ENCODE results near the gene LGMN. TPM values are rescaled to one million over a fixed set of nuclear protein-coding genes. Genes with fewer than 3 reads are reported as not detected.

LGMN gene
- total RNA-seq, 2 experiments from 2014 or later, result 22.1 to 27.7 TPM

DNA sequence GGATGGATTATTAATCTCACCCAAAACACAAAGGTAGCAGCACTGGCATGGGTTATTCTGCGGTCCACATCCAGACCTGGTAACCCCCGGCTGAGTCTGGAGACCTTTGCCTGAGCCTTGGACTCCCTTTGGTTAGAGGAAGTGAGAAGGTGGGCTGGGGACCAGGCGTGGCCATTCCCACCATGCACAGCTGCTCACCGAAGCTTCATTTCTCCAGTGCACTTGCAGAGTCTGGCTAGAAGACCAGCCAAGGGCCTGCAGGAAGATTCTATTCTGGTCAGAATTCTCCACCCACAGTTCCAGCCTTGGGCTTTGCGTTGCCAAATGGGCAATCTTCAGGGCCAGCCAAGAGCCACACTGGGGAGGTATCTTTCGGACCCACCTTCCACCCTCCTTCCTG is 73.0 kb downstream of the LGMN start:
- Histone ChIP-seq H3K4me3 (ENCODE audit: low read depth, low read length, poor library complexity, severe bottlenecking) (no peak overlapping the region), H3K9me3 (ENCODE audit: low read length) (no peaks in the 10 kb centered on the region), H2AFZ (ENCODE audit: low read length) (no peak overlapping the region), H3K4me2 (ENCODE audit: low read length) (peak overlapping the region; percentile 20; the same call in 1 of the 2 replicates), H3K79me2 (ENCODE audit: insufficient read depth, low read depth, low read length) (no peaks in the 10 kb centered on the region), H4K20me1 (ENCODE audit: insufficient read depth, low read length) (no peaks in the 10 kb centered on the region), H3K27ac (ENCODE audit: low read depth, low read length, poor library complexity, severe bottlenecking) (no peak overlapping the region), H3K36me3 (ENCODE audit: insufficient read depth, low read length) (no peaks in the 10 kb centered on the region), H3K9me2 (ENCODE audit: insufficient read depth, low read length) (no peaks in the 10 kb centered on the region), H3K4me1 (ENCODE audit: insufficient read depth, low read length, poor library complexity, severe bottlenecking) (peaks cover 22% of the 10 kb centered on the region)
- TF ChIP-seq EZH2phosphoT487 (IDR thresholded peaks at IDR 0.05; ENCODE audit: borderline replicate concordance, low read depth, low read length), result no peak
- ChIA-PET POLR2A (interaction anchor here (0.7 kb wide), 1 partner anchor 326 kb away, joined by 3 read pairs; no protein-coding TSS in a partner anchor), CTCF (ENCODE audit: unreplicated experiment) (no interaction called here)
- BruUV-seq (replicated peaks), result no TSS peak
- DNase-seq (ENCODE audit: low spot score), result no peak
- intact Hi-C loops (cut with micrococcal nuclease; ENCODE audit: unreplicated experiment), result no loop called here

DNA sequence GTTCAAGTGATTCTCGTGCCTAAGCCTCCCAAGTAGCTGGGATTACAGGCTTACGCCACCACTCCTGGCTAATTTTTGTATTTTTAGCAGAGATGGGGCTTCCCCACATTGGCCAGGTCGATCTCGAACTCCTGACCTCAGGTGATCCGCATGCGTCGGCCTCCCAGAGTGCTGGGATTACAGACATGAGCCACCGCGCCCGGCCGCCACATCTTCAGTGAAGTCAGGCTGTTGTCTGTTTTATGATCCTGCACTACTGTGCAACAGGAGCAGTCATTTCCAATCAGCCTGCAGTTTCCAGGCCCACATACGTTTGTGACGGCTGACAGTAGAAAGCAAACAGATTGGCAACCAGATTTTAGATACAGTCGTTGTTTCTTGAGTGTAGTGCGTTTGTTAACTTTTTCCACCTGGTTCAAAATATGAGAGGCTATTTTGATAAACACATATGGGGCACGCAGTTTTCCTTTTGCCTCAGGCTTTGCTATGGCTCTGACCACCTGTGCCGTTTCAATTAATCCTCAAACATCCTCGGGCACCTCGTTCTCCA is 74.8 kb downstream of the LGMN start:
- intact Hi-C loops (cut with micrococcal nuclease; ENCODE audit: unreplicated experiment), result no loop called here
- TF ChIP-seq, protein P1, sequence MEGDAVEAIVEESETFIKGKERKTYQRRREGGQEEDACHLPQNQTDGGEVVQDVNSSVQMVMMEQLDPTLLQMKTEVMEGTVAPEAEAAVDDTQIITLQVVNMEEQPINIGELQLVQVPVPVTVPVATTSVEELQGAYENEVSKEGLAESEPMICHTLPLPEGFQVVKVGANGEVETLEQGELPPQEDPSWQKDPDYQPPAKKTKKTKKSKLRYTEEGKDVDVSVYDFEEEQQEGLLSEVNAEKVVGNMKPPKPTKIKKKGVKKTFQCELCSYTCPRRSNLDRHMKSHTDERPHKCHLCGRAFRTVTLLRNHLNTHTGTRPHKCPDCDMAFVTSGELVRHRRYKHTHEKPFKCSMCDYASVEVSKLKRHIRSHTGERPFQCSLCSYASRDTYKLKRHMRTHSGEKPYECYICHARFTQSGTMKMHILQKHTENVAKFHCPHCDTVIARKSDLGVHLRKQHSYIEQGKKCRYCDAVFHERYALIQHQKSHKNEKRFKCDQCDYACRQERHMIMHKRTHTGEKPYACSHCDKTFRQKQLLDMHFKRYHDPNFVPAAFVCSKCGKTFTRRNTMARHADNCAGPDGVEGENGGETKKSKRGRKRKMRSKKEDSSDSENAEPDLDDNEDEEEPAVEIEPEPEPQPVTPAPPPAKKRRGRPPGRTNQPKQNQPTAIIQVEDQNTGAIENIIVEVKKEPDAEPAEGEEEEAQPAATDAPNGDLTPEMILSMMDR (conservative IDR thresholded peaks at IDR 0.05; ENCODE audit: low read length), result no peak
- no peak for TF ChIP-seq EZH2phosphoT487 (IDR thresholded peaks at IDR 0.05; ENCODE audit: borderline replicate concordance, low read depth, low read length)
- ChIA-PET CTCF (ENCODE audit: unreplicated experiment) (no interaction called here), POLR2A (no interaction called here)
- H3K27ac ChIP-seq (ENCODE audit: low read depth, low read length, poor library complexity, severe bottlenecking), result no peak overlapping the region
- no peak overlapping the region for H3K4me3 ChIP-seq (ENCODE audit: low read depth, low read length, poor library complexity, severe bottlenecking)
- DNase-seq (ENCODE audit: low spot score), result no peak
- BruUV-seq (replicated peaks), result no TSS peak
- no peaks in the 10 kb centered on the region for H3K36me3 ChIP-seq (ENCODE audit: insufficient read depth, low read length)
- no peaks in the 10 kb centered on the region for H3K9me3 ChIP-seq (ENCODE audit: low read length)
- peaks cover 27% of the 10 kb centered on the region for H3K4me1 ChIP-seq (ENCODE audit: insufficient read depth, low read length, poor library complexity, severe bottlenecking)
- H2AFZ ChIP-seq (ENCODE audit: low read length), result no peak overlapping the region
- no peaks in the 10 kb centered on the region for H4K20me1 ChIP-seq (ENCODE audit: insufficient read depth, low read length)
- no peaks in the 10 kb centered on the region for H3K79me2 ChIP-seq (ENCODE audit: insufficient read depth, low read depth, low read length)
- H3K4me2 ChIP-seq (ENCODE audit: low read length), result no peak overlapping the region
- H3K9me2 ChIP-seq (ENCODE audit: insufficient read depth, low read length), result no peaks in the 10 kb centered on the region

DNA sequence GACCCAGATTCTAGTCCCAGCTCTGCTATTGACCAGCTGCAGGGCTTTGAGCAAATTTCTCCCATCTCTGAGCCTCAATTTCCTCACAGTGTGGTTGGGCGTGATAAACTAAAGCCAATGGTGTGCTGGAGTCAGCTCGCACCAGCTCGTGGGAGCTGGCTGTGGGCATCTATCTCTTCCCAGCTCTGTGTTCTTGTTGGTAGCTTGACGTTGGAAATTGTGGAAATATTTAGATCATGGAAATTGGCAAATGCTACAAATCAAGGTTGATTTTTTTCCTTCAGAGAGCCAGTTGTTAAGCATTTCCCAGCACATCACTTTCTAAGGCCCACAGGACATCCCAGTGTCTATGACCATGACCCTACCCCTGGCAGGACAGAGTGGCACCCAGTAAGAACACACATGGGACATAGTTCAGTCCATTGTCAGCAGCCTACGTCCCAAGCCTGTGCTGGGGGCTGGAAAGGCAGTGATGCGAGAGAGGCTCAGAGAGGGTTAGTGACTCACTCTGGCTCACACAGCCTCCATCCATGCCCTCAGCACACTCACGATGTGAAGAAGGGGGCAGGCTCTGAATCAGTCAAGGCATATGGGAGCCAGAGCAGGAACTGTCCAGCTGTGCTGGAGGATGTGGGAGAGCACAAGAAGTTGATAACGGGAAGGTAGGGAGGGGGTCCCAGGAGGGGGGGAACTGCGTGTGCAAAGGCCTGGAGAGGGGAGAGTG is 77.6 kb downstream of the LGMN start:
- intact Hi-C loops (cut with micrococcal nuclease; ENCODE audit: unreplicated experiment), result no loop called here
- POLR2A ChIA-PET, result interaction anchor here (0.7 to 1.4 kb wide), 4 partner anchors 11 to 122 kb away, joined by 3 to 7 read pairs (median 3); no protein-coding TSS in a partner anchor
- Histone ChIP-seq H3K4me1 (ENCODE audit: insufficient read depth, low read length, poor library complexity, severe bottlenecking) (peaks cover 9% of the 10 kb centered on the region), H3K27ac (ENCODE audit: low read depth, low read length, poor library complexity, severe bottlenecking) (no peak overlapping the region), H3K9me2 (ENCODE audit: insufficient read depth, low read length) (no peaks in the 10 kb centered on the region), H4K20me1 (ENCODE audit: insufficient read depth, low read length) (no peaks in the 10 kb centered on the region), H3K4me2 (ENCODE audit: low read length) (no peak overlapping the region), H3K79me2 (ENCODE audit: insufficient read depth, low read depth, low read length) (no peaks in the 10 kb centered on the region), H3K4me3 (ENCODE audit: low read depth, low read length, poor library complexity, severe bottlenecking) (no peak overlapping the region), H2AFZ (ENCODE audit: low read length) (peak overlapping the region; percentile 55; the same call in 1 of the 2 replicates), H3K36me3 (ENCODE audit: insufficient read depth, low read length) (no peaks in the 10 kb centered on the region), H3K9me3 (ENCODE audit: low read length) (no peaks in the 10 kb centered on the region)
- TF ChIP-seq, protein P1 (conservative IDR thresholded peaks at IDR 0.05; ENCODE audit: low read length), result no peak
- no peak for TF ChIP-seq EZH2phosphoT487 (IDR thresholded peaks at IDR 0.05; ENCODE audit: borderline replicate concordance, low read depth, low read length)
- no TSS peak for BruUV-seq (replicated peaks)
- CTCF ChIA-PET (ENCODE audit: unreplicated experiment), result no interaction called here
- DNase-seq (ENCODE audit: low spot score), result no peak
